ENCODE measurements around the gene WDCP.
"Not testable (repeated sequence)": the region's sequence is repeated elsewhere in the genome, so short reads cannot be mapped to it uniquely, and the experiment has no call there.

WDCP gene

GRCh38 chr2:24020244-24020643 lies 26.9 kb downstream of the WDCP start:
- DNase-seq, result no peak

- no peak for DNase-seq
Measured at GRCh38 chr2:24019729-24020128, 27.5 kb downstream of the WDCP start.

- no peak for DNase-seq
Measured at GRCh38 chr2:24018241-24018640, 28.9 kb downstream of the WDCP start.

GRCh38 chr2:24017711-24018110 lies 29.5 kb downstream of the WDCP start:
- DNase-seq, result no peak

- no peak for DNase-seq
Measured at GRCh38 chr2:24016853-24017703, 30.1 kb downstream of the WDCP start.

GRCh38 chr2:24016376-24016761 lies 30.8 kb downstream of the WDCP start:
- DNase-seq, result no peak

- DNase-seq, result no peak
Measured at GRCh38 chr2:24015562-24016375, 31.4 kb downstream of the WDCP start.

GRCh38 chr2:24014902-24015301 lies 32.3 kb downstream of the WDCP start:
- DNase-seq, result not testable (repeated sequence)

GRCh38 chr2:24012521-24013188 lies 34.5 kb downstream of the WDCP start:
- DNase-seq, result no peak

GRCh38 chr2:24011250-24012104 lies 35.7 kb downstream of the WDCP start:
- no peak for DNase-seq

- no peak for DNase-seq
Measured at GRCh38 chr2:24010477-24011249, 36.5 kb downstream of the WDCP start.

GRCh38 chr2:24009680-24010476 lies 37.3 kb downstream of the WDCP start, which contains the start of gene MFSD2B:
Gene MFSD2B, plus strand, starts transcription at chr2:24010085. Its CDS starts 12 bp downstream, at chr2:24010097.
- no peak for DNase-seq

GRCh38 chr2:24009367-24009679 lies 37.9 kb downstream of the WDCP start:
- no peak for DNase-seq

GRCh38 chr2:24008672-24009366 lies 38.4 kb downstream of the WDCP start:
- DNase-seq, result no peak

GRCh38 chr2:24007693-24008092 lies 39.5 kb downstream of the WDCP start:
- DNase-seq, result no peak

GRCh38 chr2:23994567-23994966 lies 52.6 kb downstream of the WDCP start:
- no peak for DNase-seq

- DNase-seq, result no peak
Measured at GRCh38 chr2:23993736-23994269, 53.4 kb downstream of the WDCP start.

- no peak for DNase-seq
Measured at GRCh38 chr2:23992931-23993330, 54.3 kb downstream of the WDCP start.

- DNase-seq, result no peak
Measured at GRCh38 chr2:23988371-23988770, 58.8 kb downstream of the WDCP start.

Data from CD4-positive, alpha-beta T cell treated with Interferon gamma for 1 hour (primary cell).